Activated CD4-positive, alpha-beta T cell treated with anti-CD3 and anti-CD28 coated beads for 36 hours (primary cell): ENCODE data around the gene CDIPT. TPM values are rescaled to one million over a fixed set of nuclear protein-coding genes. Genes with fewer than 3 reads are reported as not detected.

Experiments used
- ATAC-seq: fragments of 200-7000 bp; cut with Tn5 transposase; one replicate; pipeline ENCODE4 v1.10.0; 2021; ENCODE audit warnings: mild to moderate bottlenecking, moderate library complexity
- CTCF ChIA-PET: fragments of 350-600 bp; sonication (Branson Sonifier 250); formaldehyde crosslinking; loops from one replicate; lab custom pipeline; 2021; ENCODE audit warnings: antibody characterized with exemption; lab: Charles Lee
- POLR2A ChIA-PET: fragments of 350-600 bp; sonication (Branson Sonifier 250); formaldehyde crosslinking; loops from one replicate; lab custom pipeline; 2021; ENCODE audit warnings: antibody characterized with exemption, inconsistent platforms; lab: Charles Lee
- DNase-seq: peaks from one replicate; pipeline ENCODE4 v3.0.0-alpha.2; 2020
- H3K27ac Mint-ChIP-seq: one replicate; pipeline ENCODE4 v1.8.0; 2021; ENCODE audit warnings: mixed read lengths
- H3K27me3 Mint-ChIP-seq: one replicate; pipeline ENCODE4 v1.8.0; 2021; ENCODE audit warnings: mixed read lengths
- H3K36me3 Mint-ChIP-seq: one replicate; pipeline ENCODE4 v1.8.0; 2021; ENCODE audit warnings: low read depth, mixed read lengths
- H3K4me1 Mint-ChIP-seq: one replicate; pipeline ENCODE4 v1.8.0; 2021; ENCODE audit warnings: mixed read lengths
- H3K4me3 Mint-ChIP-seq: one replicate; pipeline ENCODE4 v1.8.0; 2021; ENCODE audit warnings: mild to moderate bottlenecking, moderate library complexity, mixed read lengths
- H3K9me3 Mint-ChIP-seq: one replicate; pipeline ENCODE4 v1.8.0; 2021; ENCODE audit warnings: low read depth, mixed read lengths
- intact Hi-C, 2 experiments: fragments of 100-400 bp; cut with DNase I in 1 of 2; cut with micrococcal nuclease in 1 of 2; formaldehyde crosslinking; loops; one replicate each; pipeline versions ENCODE4 v1.14.2 to v1.15.1; 2022 to 2024; cut with DNase I, micrococcal nuclease
- total RNA-seq, 2 experiments: library from RNA; stranded (reverse); gene quantifications; one replicate each; pipeline ENCODE4 v1.2.3, GENCODE V29; 2021

CDIPT gene
- total RNA-seq, 2 experiments from 2014 or later = 35.1 to 50.0 TPM

DNA sequence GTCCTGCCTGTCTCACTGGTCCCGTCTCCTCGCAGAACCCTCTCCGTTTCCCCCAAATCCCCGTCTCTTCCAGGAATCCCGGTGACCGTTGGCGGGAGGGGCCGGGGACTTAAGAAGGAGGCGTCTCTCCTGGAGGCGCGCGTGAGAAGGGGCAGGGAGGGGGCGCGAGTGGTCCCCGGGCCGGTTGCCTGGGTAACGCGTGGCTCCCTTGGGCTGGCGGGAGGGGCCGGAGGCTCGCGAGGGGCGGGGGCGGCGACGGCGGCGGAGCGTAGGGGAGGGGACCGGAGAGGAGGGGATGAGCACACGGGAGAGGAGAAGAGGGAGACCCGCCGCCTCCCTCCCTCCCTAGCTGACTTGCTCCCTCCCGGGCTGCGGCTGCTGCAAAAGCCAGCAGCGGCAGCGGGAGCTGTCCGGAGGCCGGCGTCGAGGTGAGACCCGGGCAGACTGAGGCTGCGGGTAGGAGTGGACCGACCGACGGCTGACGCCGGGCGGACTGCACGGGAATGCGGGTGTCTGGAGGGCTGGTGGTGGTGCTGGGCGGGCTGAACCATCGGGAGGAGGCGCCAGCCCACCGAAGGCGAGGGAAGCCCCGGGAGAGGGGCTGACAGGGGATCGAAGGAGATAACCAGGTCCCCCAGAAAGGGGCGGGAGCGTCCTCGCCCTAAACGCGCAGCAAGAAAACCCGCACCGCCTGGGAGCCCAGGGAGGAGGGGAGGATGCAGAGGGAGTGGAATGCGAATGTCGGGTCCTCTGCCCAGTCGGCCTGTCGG is 50.9 kb downstream of the CDIPT start, which contains the start of gene PRRT2:
PRRT2 (plus strand) TSS at position 298 of the 770 bp plus-strand sequence. CDS start 862 bp downstream, outside the sequence.
- H3K4me1 Mint-ChIP-seq = peaks cover 58% of the 10 kb centered on the region
- peak within 1 kb of the TSS; percentile 75 for H3K27ac Mint-ChIP-seq
- DNase-seq (peak; percentile 77), ATAC-seq (no peak)
- H3K4me3 Mint-ChIP-seq = peak within 1 kb of the TSS; percentile 73
- intact Hi-C loops = loop anchor here (2.0 to 10.0 kb wide), 2 partner anchors 183 to 989 kb away; partner anchors contain the start of genes ATXN2L (in 1 of the 2), HIRIP3 (in 1 of the 2) and INO80E (in 1 of the 2)
- ChIA-PET POLR2A (interaction anchor here (0.5 to 1.6 kb wide), 2 partner anchors 16 to 169 kb away, joined by 3 to 5 read pairs; no protein-coding TSS in a partner anchor), CTCF (interaction anchor here (0.9 to 2.4 kb wide), 2 partner anchors 9 to 36 kb away, joined by 4 to 18 read pairs; partner anchors contain the start of gene MVP)
- H3K27me3 Mint-ChIP-seq = no peaks in the 10 kb centered on the region
- peaks cover 37% of the 10 kb centered on the region for H3K36me3 Mint-ChIP-seq
- no peaks in the 10 kb centered on the region for H3K9me3 Mint-ChIP-seq

DNA sequence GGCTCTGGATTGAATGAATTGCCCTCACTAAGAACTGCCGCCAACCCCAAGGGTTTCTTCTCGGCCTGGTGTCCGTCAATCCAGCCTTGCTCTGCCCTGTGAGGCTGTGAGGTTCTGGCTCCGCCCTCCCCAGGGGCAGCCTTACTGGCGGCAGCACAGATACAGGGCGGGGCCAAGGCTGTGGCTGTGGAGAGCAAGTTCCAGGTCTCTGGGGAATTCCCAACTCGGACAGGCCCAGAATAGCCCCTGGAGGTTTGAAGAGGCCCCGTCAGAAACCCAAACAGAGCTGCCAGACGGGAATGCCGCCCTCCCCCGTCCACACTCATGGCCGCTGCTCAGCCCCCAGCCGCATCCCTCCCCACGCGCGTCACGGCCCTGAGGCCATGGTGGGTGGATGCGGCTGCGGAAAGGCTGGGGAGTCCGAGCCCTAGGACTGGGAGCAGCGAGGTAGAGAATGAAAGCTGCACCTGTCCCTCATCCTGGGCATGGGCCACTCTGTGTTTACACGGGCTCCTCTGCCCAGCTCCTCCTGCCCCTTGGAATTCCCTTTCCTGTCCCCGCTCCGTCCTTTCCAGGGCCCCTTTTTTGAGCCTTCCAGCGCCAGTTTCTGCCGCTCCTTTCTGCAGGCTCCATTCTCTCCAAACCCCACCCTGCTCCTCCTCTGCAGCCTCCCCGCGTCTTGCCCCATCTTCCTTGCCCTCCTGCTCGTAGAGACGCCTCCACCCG is 51.7 kb downstream of the CDIPT start:
- ATAC-seq = peak; percentile 47
- intact Hi-C loops = loop anchor here in 1 of 2 experiments (10.0 kb wide), 1 partner anchor 183 kb away; the partner anchor contains the start of genes HIRIP3 and INO80E
- Mint-ChIP-seq H3K27me3 (no peaks in the 10 kb centered on the region), H3K4me1 (peaks cover 58% of the 10 kb centered on the region), H3K4me3 (peak overlapping the region; percentile 73), H3K36me3 (peaks cover 36% of the 10 kb centered on the region), H3K27ac (peak overlapping the region; percentile 75), H3K9me3 (no peaks in the 10 kb centered on the region)
- POLR2A ChIA-PET = interaction anchor here (0.5 to 1.6 kb wide), 3 partner anchors 16 to 168 kb away, joined by 3 to 10 read pairs (median 5); no protein-coding TSS in a partner anchor
- CTCF ChIA-PET = interaction anchor here (0.9 to 2.4 kb wide), 2 partner anchors 9 to 37 kb away, joined by 4 to 18 read pairs; partner anchors contain the start of gene MVP
- peak; percentile 90 for DNase-seq

DNA sequence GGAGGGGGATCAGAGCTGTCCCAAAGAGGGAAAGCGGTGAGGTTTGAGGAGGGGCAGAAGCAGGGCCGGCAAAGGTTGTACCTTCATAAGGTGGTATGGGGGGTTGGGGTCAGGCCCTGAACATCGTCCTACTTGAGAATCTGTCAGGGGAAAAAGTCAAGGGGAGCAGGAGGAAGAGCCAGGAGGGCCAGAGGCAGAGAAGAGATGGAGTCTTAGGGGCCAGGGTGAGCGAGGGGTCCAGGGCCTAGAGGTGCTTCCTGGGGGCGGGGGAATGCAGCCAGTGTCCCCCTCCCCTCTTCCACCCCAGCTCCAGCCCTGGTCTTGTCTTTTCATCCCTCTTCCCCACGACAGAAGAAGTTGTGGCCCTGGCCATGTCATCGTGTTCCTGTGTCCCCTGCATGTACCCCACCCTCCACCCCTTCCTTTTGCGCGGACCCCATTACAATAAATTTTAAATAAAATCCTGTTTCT is 52.3 kb downstream of the CDIPT start:
- POLR2A ChIA-PET = interaction anchor here (0.6 kb wide), 1 partner anchor 37 kb away, joined by 10 read pairs; no protein-coding TSS in a partner anchor
- DNase-seq (no peak), ATAC-seq (no peak)
- peak overlapping the region; percentile 73 for H3K4me3 Mint-ChIP-seq
- H3K27ac Mint-ChIP-seq = peak overlapping the region; percentile 75
- no peaks in the 10 kb centered on the region for H3K9me3 Mint-ChIP-seq
- CTCF ChIA-PET = interaction anchor here (2.4 kb wide), 1 partner anchor 37 kb away, joined by 18 read pairs; no protein-coding TSS in a partner anchor
- peaks cover 36% of the 10 kb centered on the region for H3K36me3 Mint-ChIP-seq
- intact Hi-C loops = loop anchor here in 1 of 2 experiments (10.0 kb wide), 1 partner anchor 184 kb away; the partner anchor contains the start of genes HIRIP3 and INO80E
- H3K27me3 Mint-ChIP-seq = no peaks in the 10 kb centered on the region
- H3K4me1 Mint-ChIP-seq = peaks cover 57% of the 10 kb centered on the region

DNA sequence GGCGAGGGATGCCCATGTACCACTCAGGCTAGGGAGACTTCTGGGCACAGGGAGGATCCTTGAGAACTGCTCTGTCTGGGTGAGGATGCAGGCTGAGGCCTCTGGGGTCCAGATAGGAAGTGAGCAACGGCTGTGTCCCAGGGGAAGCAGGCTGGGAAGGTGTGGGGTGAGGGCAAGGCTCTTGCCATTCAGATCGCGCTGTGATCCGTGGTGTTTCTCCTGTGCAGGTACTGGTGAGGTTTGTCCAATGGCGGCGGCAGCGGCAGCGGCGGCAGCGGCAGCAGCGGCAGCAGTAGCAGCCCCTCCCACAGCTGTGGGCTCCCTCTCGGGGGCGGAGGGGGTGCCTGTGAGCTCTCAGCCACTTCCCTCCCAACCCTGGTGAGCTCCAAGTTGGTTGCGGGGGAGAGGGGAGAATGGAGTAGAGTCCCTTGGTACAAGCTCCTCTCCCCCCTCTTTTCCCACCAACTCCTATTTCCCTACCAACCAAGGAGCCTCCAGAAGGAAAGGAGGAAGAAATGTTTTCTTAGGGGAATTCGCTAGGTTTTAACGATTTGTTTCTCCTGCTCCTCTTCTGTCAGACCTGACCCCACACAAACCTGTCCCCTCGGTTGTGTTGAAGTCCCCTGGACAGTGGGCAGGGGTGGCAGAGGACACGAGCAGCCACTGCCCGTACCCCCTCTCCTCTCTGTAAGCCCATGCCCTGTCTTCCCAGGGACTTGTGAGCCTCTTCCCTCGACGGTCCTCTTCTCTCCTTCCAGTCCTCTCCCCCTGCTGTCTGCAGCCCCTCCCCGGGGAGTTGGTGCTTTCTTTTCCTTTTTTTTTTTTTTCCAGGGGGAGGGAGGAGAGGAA is 53.0 kb downstream of the CDIPT start:
- ChIA-PET POLR2A (interaction anchor here (0.6 kb wide), 1 partner anchor 17 kb away, joined by 3 read pairs; no protein-coding TSS in a partner anchor), CTCF (interaction anchor here (2.4 kb wide), 1 partner anchor 38 kb away, joined by 18 read pairs; no protein-coding TSS in a partner anchor)
- no peak for ATAC-seq
- intact Hi-C loops = loop anchor here (2.0 to 10.0 kb wide), 6 partner anchors 109 to 1598 kb away; partner anchors contain the start of genes FBXL19 (in 1 of the 2), HIRIP3 (in 1 of the 2), INO80E (in 1 of the 2) and SBK1 (in 1 of the 2)
- peaks cover 39% of the 10 kb centered on the region for H3K36me3 Mint-ChIP-seq
- peak overlapping the region; percentile 75 for H3K27ac Mint-ChIP-seq
- DNase-seq = peak; percentile 63
- no peaks in the 10 kb centered on the region for H3K27me3 Mint-ChIP-seq
- H3K9me3 Mint-ChIP-seq = no peaks in the 10 kb centered on the region
- peak overlapping the region; percentile 73 for H3K4me3 Mint-ChIP-seq
- peaks cover 54% of the 10 kb centered on the region for H3K4me1 Mint-ChIP-seq

DNA sequence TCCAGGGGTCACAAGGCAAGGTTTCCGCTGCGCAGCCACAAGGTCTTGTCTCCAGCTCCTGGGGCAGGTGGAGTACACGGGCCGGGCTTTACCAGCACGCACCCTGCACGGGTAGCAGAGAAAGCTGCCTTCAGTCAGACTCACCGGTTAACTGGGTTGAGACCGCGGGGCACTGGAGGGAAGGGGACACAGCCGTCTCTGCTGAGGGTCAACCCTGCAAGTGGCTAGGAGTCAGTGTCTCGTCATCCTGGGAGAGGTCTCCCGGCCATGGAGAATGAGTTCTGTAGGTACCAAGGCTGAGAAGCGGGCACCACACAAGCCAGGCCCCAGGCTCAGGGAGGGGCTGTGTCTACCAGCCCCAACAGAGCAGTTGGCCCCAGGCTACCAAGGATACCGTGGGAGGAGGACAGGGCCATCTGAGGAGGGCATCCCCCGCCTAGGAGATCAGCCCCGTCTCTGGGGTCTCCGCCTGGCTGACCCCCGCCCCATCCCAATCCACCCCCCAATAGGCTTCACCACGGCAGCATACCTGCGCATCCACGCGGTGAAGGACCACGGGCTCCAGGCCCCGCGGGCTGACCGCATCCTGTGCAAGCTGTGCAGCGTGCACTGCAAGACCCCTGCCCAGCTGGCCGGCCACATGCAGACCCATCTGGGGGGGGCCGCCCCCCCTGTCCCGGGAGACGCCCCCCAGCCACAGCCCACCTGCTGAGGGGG is 53.8 kb downstream of the CDIPT start:
- DNase-seq (no peak), ATAC-seq (no peak)
- Mint-ChIP-seq H3K36me3 (peaks cover 46% of the 10 kb centered on the region), H3K27ac (peak overlapping the region; percentile 95), H3K27me3 (no peaks in the 10 kb centered on the region), H3K9me3 (no peaks in the 10 kb centered on the region), H3K4me3 (peak overlapping the region; percentile 90), H3K4me1 (peaks cover 53% of the 10 kb centered on the region)
- intact Hi-C loops = loop anchor here (2.0 to 5.0 kb wide), 5 partner anchors 108 to 1597 kb away; partner anchors contain the start of genes FBXL19 (in 1 of the 2), SBK1 (in 1 of the 2), TUFM (in 1 of the 2) and XPO6 (in 1 of the 2)
- POLR2A ChIA-PET = interaction anchor here (0.6 to 3.0 kb wide), 6 partner anchors 7 to 109 kb away, joined by 3 to 36 read pairs (median 7); partner anchors contain the start of genes MVP and PAGR1
- CTCF ChIA-PET = interaction anchor here (0.9 to 3.5 kb wide), 6 partner anchors 8 to 109 kb away, joined by 3 to 50 read pairs (median 4); partner anchors contain the start of genes ASPHD1 and PAGR1

Other genes starting within 250 kb of the CDIPT start
- gene SPN, start 200.0 kb downstream of the CDIPT start, total RNA-seq = 100 to 1,000 TPM; 103 to 127 TPM
- gene QPRT, start 184.0 kb downstream of the CDIPT start, total RNA-seq = 1 to 10 TPM; 5.7 to 6.8 TPM
- gene C16orf54, start 117.2 kb downstream of the CDIPT start, total RNA-seq = 10 to 100 TPM; 21.3 to 22.0 TPM
- not detected for gene ZG16, start 85.0 kb downstream of the CDIPT start, total RNA-seq
- gene KIF22, start 72.5 kb downstream of the CDIPT start, total RNA-seq = 100 to 1,000 TPM; 153 to 168 TPM
- 100 to 1,000 TPM; 306 to 387 TPM for gene MAZ, start 56.7 kb downstream of the CDIPT start, total RNA-seq
- under 1 TPM; 0.64 to 0.93 TPM for gene PRRT2, start 51.0 kb downstream of the CDIPT start, total RNA-seq
- 10 to 100 TPM; 20.6 to 25.6 TPM for gene PAGR1, start 47.1 kb downstream of the CDIPT start, total RNA-seq
- 100 to 1,000 TPM in 1 of 2 experiments, 10 to 100 TPM in 1; 86.2 to 101 TPM for gene MVP, start 42.8 kb downstream of the CDIPT start, total RNA-seq
- under 1 TPM; 0.27 to 0.42 TPM for gene SEZ6L2, start 36.3 kb upstream of the CDIPT start, total RNA-seq
- 1 to 10 TPM; 2.7 to 3.2 TPM for gene ASPHD1, start 37.3 kb upstream of the CDIPT start, total RNA-seq
- gene KCTD13, start 63.0 kb upstream of the CDIPT start, total RNA-seq = 10 to 100 TPM; 30.4 to 33.4 TPM
- 10 to 100 TPM; 34.6 to 42.5 TPM for gene TMEM219, start 98.9 kb upstream of the CDIPT start, total RNA-seq
- gene TAOK2, start 110.6 kb upstream of the CDIPT start, total RNA-seq = 10 to 100 TPM; 24.1 to 24.4 TPM
- 10 to 100 TPM; 25.1 to 36.8 TPM for gene HIRIP3, start 132.4 kb upstream of the CDIPT start, total RNA-seq
- 100 to 1,000 TPM in 1 of 2 experiments, 10 to 100 TPM in 1; 80.1 to 106 TPM for gene INO80E, start 133.0 kb upstream of the CDIPT start, total RNA-seq
- gene DOC2A, start 147.8 kb upstream of the CDIPT start, total RNA-seq = 1 to 10 TPM in 1 of 2 experiments, under 1 TPM in 1; 0.69 to 1.3 TPM
- not detected for gene C16orf92, start 160.0 kb upstream of the CDIPT start, total RNA-seq
- 1 to 10 TPM; 3.7 to 4.0 TPM for gene TLCD3B, start 168.0 kb upstream of the CDIPT start, total RNA-seq
- 1,000 to 10,000 TPM; 2,482 to 3,644 TPM for gene ALDOA, start 202.5 kb upstream of the CDIPT start, total RNA-seq
- 100 to 1,000 TPM; 106 to 113 TPM for gene PPP4C, start 212.8 kb upstream of the CDIPT start, total RNA-seq
- gene TBX6, start 228.7 kb upstream of the CDIPT start, total RNA-seq = 1 to 10 TPM; 2.7 to 3.0 TPM
- gene YPEL3, start 233.0 kb upstream of the CDIPT start, total RNA-seq = 10 to 100 TPM; 17.4 to 19.1 TPM